Activated naive CD4-positive, alpha-beta T cell treated with anti-CD3 and anti-CD28 coated beads, Interleukin-2, amount 50 U/mL, for 24 hours (primary cell): Measurements from ENCODE around the gene SPI1.

Source experiments
- H3K27ac Mint-ChIP-seq: one replicate; pipeline ENCODE4 v1.8.0; 2021; ENCODE audit warnings: mild to moderate bottlenecking, mixed read lengths
- H3K27me3 Mint-ChIP-seq: one replicate; pipeline ENCODE4 v1.8.0; 2021; ENCODE audit warnings: mixed read lengths
- H3K36me3 Mint-ChIP-seq: one replicate; pipeline ENCODE4 v1.8.0; 2021; ENCODE audit warnings: mixed read lengths
- H3K4me1 Mint-ChIP-seq: one replicate; pipeline ENCODE4 v1.8.0; 2021; ENCODE audit warnings: mixed read lengths
- H3K4me3 Mint-ChIP-seq: one replicate; pipeline ENCODE4 v1.8.0; 2021; ENCODE audit warnings: mild to moderate bottlenecking, mixed read lengths
- H3K9me3 Mint-ChIP-seq: one replicate; pipeline ENCODE4 v1.8.0; 2021; ENCODE audit warnings: mixed read lengths

Gene SPI1

GRCh38 chr11:47379317-47379716 is 970 bp upstream of the SPI1 start:
- peaks cover 7% of the 10 kb centered on the region for H3K4me1 Mint-ChIP-seq
- no peaks in the 10 kb centered on the region for H3K27me3 Mint-ChIP-seq
- no peaks in the 10 kb centered on the region for H3K9me3 Mint-ChIP-seq
- no peaks in the 10 kb centered on the region for H3K36me3 Mint-ChIP-seq
- H3K4me3 Mint-ChIP-seq = no peak overlapping the region
- H3K27ac Mint-ChIP-seq = no peak overlapping the region

DNA sequence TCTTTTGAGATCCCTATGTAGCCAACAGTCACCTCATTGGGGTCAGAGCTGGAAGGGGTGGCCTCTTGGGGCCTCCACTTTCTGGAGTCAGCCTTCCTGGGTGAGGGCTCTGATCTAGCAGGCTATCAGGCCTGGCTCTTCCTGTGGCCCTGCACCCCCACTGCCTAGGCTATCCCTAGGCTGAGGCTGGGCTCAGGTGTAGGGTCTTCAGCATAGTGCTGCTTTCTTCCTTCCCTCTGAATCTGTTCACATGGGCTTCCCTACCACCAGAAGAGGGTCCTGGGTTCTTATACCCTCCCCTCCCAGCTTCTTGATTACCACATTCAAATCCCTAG is 456 bp upstream of the SPI1 start:
- Mint-ChIP-seq H3K27me3 (no peaks in the 10 kb centered on the region), H3K4me1 (peaks cover 11% of the 10 kb centered on the region), H3K4me3 (no peak overlapping the region), H3K36me3 (no peaks in the 10 kb centered on the region), H3K9me3 (no peaks in the 10 kb centered on the region), H3K27ac (no peak overlapping the region)

DNA sequence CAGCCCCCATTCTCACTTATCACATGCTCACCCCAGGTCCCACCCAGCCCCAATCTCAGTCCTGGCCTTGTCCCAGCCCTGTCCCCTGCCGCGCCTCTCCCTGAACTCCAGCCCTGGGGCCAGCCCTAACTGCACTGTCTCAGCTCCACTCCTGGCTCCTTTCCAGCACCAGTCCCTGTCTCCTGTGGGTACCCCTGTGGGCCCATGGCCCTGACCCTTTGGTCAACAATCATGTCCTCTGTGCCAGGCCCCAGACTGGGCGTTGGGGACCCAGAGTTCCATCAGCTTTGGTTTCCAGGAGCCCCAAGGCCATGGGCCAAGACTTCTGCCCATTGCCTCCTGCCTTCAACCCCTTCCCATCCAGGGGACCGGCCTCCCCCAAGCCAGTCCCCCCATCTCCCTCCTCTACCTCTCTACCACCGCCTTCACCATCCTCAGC is 757 bp downstream of the SPI1 start:
- Mint-ChIP-seq H3K27ac (no peak overlapping the region), H3K4me1 (peaks cover 11% of the 10 kb centered on the region), H3K36me3 (no peaks in the 10 kb centered on the region), H3K27me3 (no peaks in the 10 kb centered on the region), H3K9me3 (no peaks in the 10 kb centered on the region), H3K4me3 (no peak overlapping the region)

DNA sequence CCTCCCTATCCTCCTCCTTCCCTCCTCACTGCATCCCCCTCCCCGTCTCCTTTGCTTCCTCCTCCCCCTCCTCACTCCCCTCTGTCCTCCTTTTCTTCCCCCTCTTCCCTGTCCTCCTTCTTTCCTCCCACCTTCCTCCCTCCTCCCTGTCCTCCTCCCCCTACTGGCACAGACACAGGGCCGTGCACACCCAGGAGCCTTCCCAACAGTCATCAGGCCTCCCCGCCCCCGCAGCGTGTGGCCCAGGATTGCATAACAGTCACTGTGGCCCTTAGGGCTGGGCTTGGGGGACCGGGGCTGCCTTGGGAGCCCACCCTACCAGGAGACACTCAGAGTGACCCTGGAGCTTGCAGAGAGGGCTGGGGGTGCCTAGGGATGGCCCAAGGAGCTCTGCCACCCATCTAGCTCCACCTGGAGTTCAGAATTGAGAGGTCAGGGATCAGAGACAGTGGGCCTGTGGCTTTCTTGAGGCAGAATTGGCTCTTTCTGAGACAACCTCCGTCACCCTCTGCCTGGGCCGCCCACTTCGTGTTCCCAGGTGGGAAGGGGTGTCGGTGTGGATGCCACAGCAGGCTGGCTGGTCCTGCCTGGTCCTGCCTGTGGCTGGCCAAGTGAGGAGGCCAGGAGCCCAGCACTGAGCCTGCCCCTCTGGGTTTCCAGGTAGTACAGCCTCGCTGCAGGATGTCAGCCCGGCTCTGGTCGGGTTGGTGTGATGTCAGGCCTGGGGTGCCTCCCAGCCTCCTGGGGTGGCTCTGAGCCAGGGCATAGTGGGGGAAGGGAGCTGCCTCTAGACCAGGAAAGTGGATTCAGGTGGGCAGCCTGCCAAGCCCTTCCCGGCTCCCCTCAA is 1.6 kb downstream of the SPI1 start:
- no peaks in the 10 kb centered on the region for H3K9me3 Mint-ChIP-seq
- H3K4me3 Mint-ChIP-seq = no peak overlapping the region
- no peaks in the 10 kb centered on the region for H3K27me3 Mint-ChIP-seq
- H3K27ac Mint-ChIP-seq = no peak overlapping the region
- H3K4me1 Mint-ChIP-seq = peaks cover 11% of the 10 kb centered on the region
- H3K36me3 Mint-ChIP-seq = no peaks in the 10 kb centered on the region

DNA sequence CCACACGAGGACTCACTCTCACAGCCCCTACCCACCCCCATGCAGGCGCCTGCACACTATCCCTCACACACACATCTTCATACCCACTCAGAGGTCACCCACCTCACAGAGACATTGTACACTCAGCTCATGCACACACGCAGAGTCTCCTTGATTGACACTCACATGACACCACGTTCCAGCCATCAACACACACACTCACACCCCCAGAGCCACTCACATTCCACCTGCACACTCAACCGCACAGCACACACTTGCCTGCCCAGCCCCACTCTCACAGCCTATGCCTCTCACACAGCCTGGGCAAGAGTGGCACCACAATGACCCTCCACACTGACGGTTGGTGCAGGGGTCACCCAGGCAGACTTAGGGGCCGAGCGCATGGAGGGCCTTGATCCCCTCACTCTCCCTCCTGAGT is 2.2 kb downstream of the SPI1 start:
- H3K36me3 Mint-ChIP-seq = no peaks in the 10 kb centered on the region
- H3K27ac Mint-ChIP-seq = peak overlapping the region; percentile 20
- H3K9me3 Mint-ChIP-seq = no peaks in the 10 kb centered on the region
- H3K4me1 Mint-ChIP-seq = peaks cover 11% of the 10 kb centered on the region
- H3K4me3 Mint-ChIP-seq = no peak overlapping the region
- no peaks in the 10 kb centered on the region for H3K27me3 Mint-ChIP-seq

- Mint-ChIP-seq H3K27ac (peak overlapping the region; percentile 20), H3K27me3 (no peaks in the 10 kb centered on the region), H3K4me1 (peaks cover 13% of the 10 kb centered on the region), H3K4me3 (no peak overlapping the region), H3K9me3 (no peaks in the 10 kb centered on the region), H3K36me3 (no peaks in the 10 kb centered on the region)
These were observed 2.7 kb downstream of the SPI1 start for GRCh38 chr11:47375546-47376085.

DNA sequence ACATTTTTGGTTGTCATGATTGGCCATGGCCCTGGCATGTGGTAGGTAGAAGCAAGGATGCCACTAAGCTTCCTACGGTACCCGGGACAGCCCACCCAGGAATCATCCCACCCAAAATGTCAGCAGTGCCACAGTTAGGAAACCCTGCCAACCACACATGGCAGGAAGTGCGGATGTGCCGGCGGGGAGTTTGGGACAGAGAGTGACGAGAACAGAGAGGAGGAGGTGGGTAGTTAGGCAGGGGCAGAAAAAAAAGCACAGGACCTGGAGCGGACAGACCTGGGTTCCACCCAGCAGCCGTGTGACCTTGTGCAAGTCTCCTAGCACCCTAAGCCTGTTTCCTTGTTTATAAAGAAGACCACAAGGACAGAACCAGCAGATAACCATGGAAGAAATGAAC is 3.3 kb downstream of the SPI1 start:
- Mint-ChIP-seq H3K27ac (no peak overlapping the region), H3K4me1 (peaks cover 15% of the 10 kb centered on the region), H3K4me3 (no peak overlapping the region)

DNA sequence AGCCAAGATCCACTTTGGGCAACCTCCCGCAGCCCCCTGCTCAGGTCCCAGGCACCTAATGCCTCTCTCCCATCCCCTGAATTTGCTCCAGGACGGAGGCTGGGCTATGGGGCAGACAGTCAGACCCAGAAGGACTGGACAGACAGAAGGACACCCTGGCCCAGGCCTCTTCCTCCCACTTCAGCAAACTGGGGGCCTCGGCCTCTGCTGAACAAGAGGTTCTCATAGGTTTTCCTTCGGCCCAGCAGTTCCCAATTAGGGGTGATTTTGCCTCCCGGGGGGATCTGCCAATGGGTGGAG is 3.7 kb downstream of the SPI1 start:
- Mint-ChIP-seq H3K27me3 (no peaks in the 10 kb centered on the region), H3K4me1 (peaks cover 18% of the 10 kb centered on the region), H3K4me3 (no peak overlapping the region), H3K9me3 (no peaks in the 10 kb centered on the region), H3K36me3 (no peaks in the 10 kb centered on the region), H3K27ac (no peak overlapping the region)

More for the DNA sequence above, 3.3 kb downstream of the SPI1 start:
- Mint-ChIP-seq H3K36me3 (no peaks in the 10 kb centered on the region), H3K27me3 (no peaks in the 10 kb centered on the region), H3K9me3 (no peaks in the 10 kb centered on the region)

- Mint-ChIP-seq H3K27ac (no peak overlapping the region), H3K4me3 (no peak overlapping the region), H3K36me3 (no peaks in the 10 kb centered on the region), H3K9me3 (no peaks in the 10 kb centered on the region), H3K27me3 (no peaks in the 10 kb centered on the region), H3K4me1 (peaks cover 24% of the 10 kb centered on the region)
These were observed 4.2 kb downstream of the SPI1 start for GRCh38 chr11:47373876-47374719.

- no peak overlapping the region for H3K27ac Mint-ChIP-seq
- no peaks in the 10 kb centered on the region for H3K36me3 Mint-ChIP-seq
- H3K9me3 Mint-ChIP-seq = no peaks in the 10 kb centered on the region
- H3K4me1 Mint-ChIP-seq = peaks cover 30% of the 10 kb centered on the region
- no peak overlapping the region for H3K4me3 Mint-ChIP-seq
- H3K27me3 Mint-ChIP-seq = no peaks in the 10 kb centered on the region
These were observed 5.9 kb downstream of the SPI1 start for GRCh38 chr11:47372422-47372821.

DNA sequence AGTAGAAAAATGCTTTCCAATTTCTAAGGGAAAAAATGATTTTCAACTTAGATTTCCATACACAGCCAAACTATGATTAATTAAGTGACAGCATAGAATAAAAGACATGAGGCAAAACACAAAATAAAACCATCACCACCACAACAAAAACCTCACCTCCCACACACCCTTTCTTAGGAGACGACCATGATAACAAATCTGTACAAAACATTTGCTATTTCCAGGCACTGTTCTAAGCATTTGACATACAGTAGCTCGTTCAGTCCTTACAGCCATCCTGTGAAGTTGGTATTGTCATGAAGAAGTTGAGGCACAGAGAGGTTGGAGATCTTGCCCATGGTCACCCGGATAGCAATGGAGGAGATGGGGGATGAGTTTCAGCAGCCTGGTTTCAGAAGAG is 8.7 kb downstream of the SPI1 start:
- Mint-ChIP-seq H3K27me3 (no peaks in the 10 kb centered on the region), H3K4me1 (peaks cover 26% of the 10 kb centered on the region), H3K4me3 (no peak overlapping the region), H3K27ac (peak overlapping the region; percentile 82), H3K9me3 (no peaks in the 10 kb centered on the region), H3K36me3 (no peaks in the 10 kb centered on the region)

DNA sequence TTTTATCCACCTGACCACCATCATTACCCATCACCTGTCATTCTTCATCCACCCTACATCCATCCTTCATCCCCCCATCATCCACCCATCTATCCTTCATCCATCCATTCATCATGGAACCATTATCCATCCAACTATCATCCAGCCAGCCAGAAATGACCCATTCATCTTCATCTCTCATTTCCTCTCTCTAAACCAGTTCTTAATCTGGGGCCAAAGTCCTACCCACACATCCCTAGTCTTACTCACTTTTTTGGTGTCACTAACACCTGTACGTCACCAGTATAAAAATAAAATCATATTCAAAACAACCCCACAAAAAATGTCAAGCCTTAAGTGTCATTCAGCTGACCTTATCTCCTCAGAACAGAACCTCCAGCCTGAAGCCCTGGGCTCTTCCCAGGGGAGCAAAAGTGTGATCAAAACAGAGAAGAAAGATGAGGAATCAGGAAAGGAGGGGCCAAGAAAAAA is 12.3 kb downstream of the SPI1 start:
- H3K4me3 Mint-ChIP-seq = no peak overlapping the region
- no peaks in the 10 kb centered on the region for H3K9me3 Mint-ChIP-seq
- no peak overlapping the region for H3K27ac Mint-ChIP-seq
- H3K27me3 Mint-ChIP-seq = no peaks in the 10 kb centered on the region
- H3K36me3 Mint-ChIP-seq = no peaks in the 10 kb centered on the region
- peaks cover 26% of the 10 kb centered on the region for H3K4me1 Mint-ChIP-seq

- Mint-ChIP-seq H3K4me1 (peaks cover 18% of the 10 kb centered on the region), H3K36me3 (no peaks in the 10 kb centered on the region), H3K27ac (no peak overlapping the region), H3K4me3 (no peak overlapping the region), H3K27me3 (no peaks in the 10 kb centered on the region), H3K9me3 (no peaks in the 10 kb centered on the region)
These were observed 16.9 kb downstream of the SPI1 start for GRCh38 chr11:47361419-47361818.

DNA sequence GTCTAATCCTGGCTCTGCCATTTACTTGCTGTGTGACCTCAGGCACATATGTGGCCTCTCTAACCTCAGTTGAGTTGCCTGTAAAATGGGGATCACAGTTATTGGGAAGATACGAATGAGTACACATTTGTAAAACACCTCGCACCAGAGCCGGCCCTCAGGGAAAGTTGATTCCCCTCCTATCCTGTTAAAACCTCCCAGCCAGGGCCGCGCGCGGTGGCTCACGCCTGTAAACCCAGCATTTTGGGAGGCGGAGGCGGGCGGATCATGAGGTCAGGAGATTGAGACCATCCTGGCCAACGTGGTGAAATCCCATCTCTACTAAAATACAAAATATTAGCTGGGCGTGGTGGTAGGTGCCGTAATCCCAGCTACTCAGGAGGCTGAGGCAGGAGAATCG is 18.0 kb downstream of the SPI1 start:
- Mint-ChIP-seq H3K4me3 (no peak overlapping the region), H3K36me3 (no peaks in the 10 kb centered on the region), H3K27ac (no peak overlapping the region), H3K9me3 (no peaks in the 10 kb centered on the region), H3K4me1 (peaks cover 18% of the 10 kb centered on the region), H3K27me3 (no peaks in the 10 kb centered on the region)

DNA sequence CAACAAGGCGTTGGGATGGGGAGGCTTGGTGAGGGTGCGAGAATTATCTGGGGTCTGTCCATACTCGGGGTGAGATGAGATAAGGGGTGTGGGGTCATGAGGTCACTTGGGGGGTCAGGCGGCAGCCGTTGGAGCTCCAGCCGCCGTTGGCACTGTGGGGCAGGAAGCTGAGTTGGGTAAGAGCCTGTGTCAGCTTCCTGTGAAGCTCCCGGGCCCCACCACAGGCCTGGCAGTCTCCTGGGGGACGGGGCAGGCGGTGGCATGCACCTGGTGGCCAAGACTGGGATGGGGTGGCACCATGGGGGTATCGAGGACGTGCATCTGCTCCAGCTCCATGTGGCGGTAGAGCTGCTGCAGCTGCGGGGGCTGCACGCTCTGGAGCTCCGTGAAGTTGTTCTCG is 18.8 kb downstream of the SPI1 start:
- Mint-ChIP-seq H3K27me3 (no peaks in the 10 kb centered on the region), H3K4me3 (no peak overlapping the region), H3K27ac (peak overlapping the region; percentile 47), H3K4me1 (peaks cover 18% of the 10 kb centered on the region), H3K9me3 (no peaks in the 10 kb centered on the region), H3K36me3 (no peaks in the 10 kb centered on the region)

GRCh38 chr11:47359162-47359561 is 19.2 kb downstream of the SPI1 start:
- Mint-ChIP-seq H3K27ac (no peak overlapping the region), H3K9me3 (no peaks in the 10 kb centered on the region), H3K4me1 (peaks cover 18% of the 10 kb centered on the region), H3K36me3 (no peaks in the 10 kb centered on the region), H3K4me3 (no peak overlapping the region), H3K27me3 (no peaks in the 10 kb centered on the region)
